ENCODE measurements around the gene SH3D19. TPM values are rescaled to one million over a fixed set of nuclear protein-coding genes. Genes with fewer than 3 reads are reported as not detected.

The SH3D19 gene
- total RNA-seq, 5 donors from 2014 or later (not counting 1 experiment from before 2014, with no cell fraction given), result 0.38 to 0.66 (median 0.51) TPM; not detected in 1

DNA sequence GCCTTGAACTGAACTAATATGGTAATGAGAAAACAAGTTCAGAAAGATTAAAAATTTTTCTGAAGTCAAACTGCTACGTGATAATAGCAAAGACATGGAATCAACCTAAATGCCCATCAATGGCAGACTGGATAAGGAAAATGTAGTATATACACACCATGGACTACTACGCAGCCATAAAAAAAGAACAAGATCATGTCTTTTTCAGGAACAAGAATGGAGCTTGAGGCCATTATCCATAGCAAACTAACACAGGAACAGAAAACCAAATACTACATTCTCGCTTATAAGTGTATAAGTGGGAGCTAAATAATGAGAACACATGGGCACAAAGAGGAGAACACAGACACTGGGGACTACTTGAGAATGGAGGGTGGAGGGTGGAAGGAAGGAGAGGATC is 230.3 kb downstream of the SH3D19 start:
- Mint-ChIP-seq H3K4me3 (no peak overlapping the region), H3K4me1 (peaks cover 4 to 16% (median 10%) of the 10 kb centered on the region in 3 donors), H3K9me3 (no peaks in the 10 kb centered on the region), H3K27me3 (peaks cover 0 to 2% of the 10 kb centered on the region in 2 donors), H3K36me3 (peaks cover 3% of the 10 kb centered on the region), H3K27ac (no peak overlapping the region)
- ChIA-PET CTCF (interaction anchor here in 1 of 2 donors (0.6 kb wide), 1 partner anchor 56 kb away, joined by 4 read pairs; no protein-coding TSS in a partner anchor), POLR2A (no interaction called here)
- no peaks in the 10 kb centered on the region for H3K36me3 ChIP-seq (ENCODE audit: control insufficient read depth in 2 of 2, extremely low read depth in 1 of 2, insufficient read depth in 1 of 2, low read length in 1 of 2)
- H3K4me1 ChIP-seq (ENCODE audit: control insufficient read depth in 1 of 2, extremely low read depth in 1 of 2, insufficient read depth in 2 of 2, low read length in 2 of 2), result peaks cover 2 to 11% of the 10 kb centered on the region in 2 experiments
- DNase-seq (no peak), ATAC-seq (replicated peaks in 1 of 4) (no peak)
- H3K9me3 ChIP-seq, result no peaks in the 10 kb centered on the region
- H3K27me3 ChIP-seq (replicated peaks in 1 of 2; ENCODE audit: control insufficient read depth in 2 of 2, extremely low read depth in 1 of 2, insufficient read depth in 2 of 2, low read length in 1 of 2), result peaks cover 0 to 6% of the 10 kb centered on the region in 2 experiments
- no peak overlapping the region for H3K27ac ChIP-seq (ENCODE audit: low read length)
- no peak overlapping the region for H3K4me3 ChIP-seq (ENCODE audit: control insufficient read depth in 1 of 2, extremely low read depth in 1 of 2, low read length in 1 of 2)
- WGBS (ENCODE audit: insufficient coverage), result no CpG with 5 or more reads among the region's 3 CpGs

DNA sequence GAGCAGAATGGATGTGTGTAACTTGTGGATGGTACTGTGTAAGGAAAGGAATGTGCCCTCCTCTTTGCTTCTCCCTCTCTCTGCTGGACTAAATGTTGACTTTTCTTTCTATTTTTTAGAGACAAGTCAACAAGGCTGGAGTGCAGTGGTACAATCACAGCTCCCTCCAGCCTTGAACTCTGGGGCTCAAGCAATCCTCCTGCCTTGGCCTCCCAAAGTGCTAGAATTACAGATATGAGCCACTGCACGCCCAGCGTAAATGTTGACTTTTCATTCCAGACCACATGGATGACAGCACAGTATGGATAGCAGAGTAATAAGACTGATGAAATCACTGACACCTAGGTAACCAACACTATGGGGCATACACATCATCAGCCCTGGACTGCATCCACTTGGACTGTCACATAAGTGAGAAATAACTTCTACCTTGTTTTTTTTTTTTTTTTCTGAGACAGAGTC is 231.1 kb downstream of the SH3D19 start:
- H3K36me3 Mint-ChIP-seq, result no peaks in the 10 kb centered on the region
- H3K27me3 Mint-ChIP-seq, result peaks cover 0 to 2% of the 10 kb centered on the region in 2 donors
- CTCF ChIA-PET, result interaction anchor here in 1 of 2 donors (0.6 kb wide), 1 partner anchor 55 kb away, joined by 4 read pairs; no protein-coding TSS in a partner anchor
- no peak overlapping the region for H3K4me3 ChIP-seq (ENCODE audit: control insufficient read depth in 1 of 2, extremely low read depth in 1 of 2, low read length in 1 of 2)
- peaks cover 2 to 11% of the 10 kb centered on the region in 2 experiments for H3K4me1 ChIP-seq (ENCODE audit: control insufficient read depth in 1 of 2, extremely low read depth in 1 of 2, insufficient read depth in 2 of 2, low read length in 2 of 2)
- peaks cover 0 to 6% of the 10 kb centered on the region in 2 experiments for H3K27me3 ChIP-seq (replicated peaks in 1 of 2; ENCODE audit: control insufficient read depth in 2 of 2, extremely low read depth in 1 of 2, insufficient read depth in 2 of 2, low read length in 1 of 2)
- no peak overlapping the region for H3K27ac ChIP-seq (ENCODE audit: low read length)
- ATAC-seq (replicated peaks in 1 of 4) (no peak), DNase-seq (no peak)
- 100% methylated on average over 1 of the region's 2 CpGs for WGBS (ENCODE audit: insufficient coverage)
- peaks cover 2 to 11% (median 6%) of the 10 kb centered on the region in 3 donors for H3K4me1 Mint-ChIP-seq
- no peaks in the 10 kb centered on the region for H3K36me3 ChIP-seq (ENCODE audit: control insufficient read depth in 2 of 2, extremely low read depth in 1 of 2, insufficient read depth in 1 of 2, low read length in 1 of 2)
- no peak overlapping the region for H3K4me3 Mint-ChIP-seq
- no peak overlapping the region for H3K27ac Mint-ChIP-seq
- POLR2A ChIA-PET, result interaction anchor here in 1 of 2 donors (0.5 kb wide), 1 partner anchor 27 kb away, joined by 5 read pairs; no protein-coding TSS in a partner anchor
- H3K9me3 ChIP-seq, result no peaks in the 10 kb centered on the region
- no peaks in the 10 kb centered on the region for H3K9me3 Mint-ChIP-seq

DNA sequence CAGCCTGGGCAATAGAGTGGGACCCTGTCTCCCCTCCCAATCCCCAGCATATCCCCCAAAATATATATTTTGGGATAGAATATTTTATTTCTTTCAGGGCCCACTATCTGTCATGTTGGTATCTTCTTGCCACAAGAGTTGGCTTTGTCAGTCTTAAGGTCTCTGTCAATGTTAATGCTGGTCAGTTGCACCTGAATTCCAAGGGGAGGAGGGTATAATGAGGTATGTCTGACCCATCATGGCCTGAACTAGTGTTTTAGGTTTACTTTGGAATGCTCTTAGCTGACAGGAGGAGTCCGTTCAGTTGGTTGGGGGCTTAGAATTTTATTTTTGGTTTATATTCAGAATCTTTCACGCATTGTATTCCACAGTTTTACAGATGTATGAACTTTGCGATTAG is 232.2 kb downstream of the SH3D19 start:
- Mint-ChIP-seq H3K4me1 (peaks cover 0 to 3% (median 0%) of the 10 kb centered on the region in 3 donors), H3K27ac (no peak overlapping the region), H3K27me3 (peaks cover 0 to 5% of the 10 kb centered on the region in 2 donors), H3K36me3 (no peaks in the 10 kb centered on the region), H3K9me3 (no peaks in the 10 kb centered on the region), H3K4me3 (no peak overlapping the region)
- POLR2A ChIA-PET, result no interaction called here
- Histone ChIP-seq H3K9me3 (no peaks in the 10 kb centered on the region), H3K36me3 (ENCODE audit: control insufficient read depth in 2 of 2, extremely low read depth in 1 of 2, insufficient read depth in 1 of 2, low read length in 1 of 2) (no peaks in the 10 kb centered on the region), H3K27ac (ENCODE audit: low read length) (no peak overlapping the region), H3K4me3 (ENCODE audit: control insufficient read depth in 1 of 2, extremely low read depth in 1 of 2, low read length in 1 of 2) (no peak overlapping the region), H3K4me1 (ENCODE audit: control insufficient read depth in 1 of 2, extremely low read depth in 1 of 2, insufficient read depth in 2 of 2, low read length in 2 of 2) (peaks cover 0 to 3% of the 10 kb centered on the region in 2 experiments), H3K27me3 (replicated peaks in 1 of 2; ENCODE audit: control insufficient read depth in 2 of 2, extremely low read depth in 1 of 2, insufficient read depth in 2 of 2, low read length in 1 of 2) (peaks cover 0 to 5% of the 10 kb centered on the region in 2 experiments)
- 17% methylated on average over 1 of the region's 3 CpGs for WGBS (ENCODE audit: insufficient coverage)
- CTCF ChIA-PET, result no interaction called here
- DNase-seq, result no peak
- no peak for ATAC-seq (replicated peaks in 1 of 4)

DNA sequence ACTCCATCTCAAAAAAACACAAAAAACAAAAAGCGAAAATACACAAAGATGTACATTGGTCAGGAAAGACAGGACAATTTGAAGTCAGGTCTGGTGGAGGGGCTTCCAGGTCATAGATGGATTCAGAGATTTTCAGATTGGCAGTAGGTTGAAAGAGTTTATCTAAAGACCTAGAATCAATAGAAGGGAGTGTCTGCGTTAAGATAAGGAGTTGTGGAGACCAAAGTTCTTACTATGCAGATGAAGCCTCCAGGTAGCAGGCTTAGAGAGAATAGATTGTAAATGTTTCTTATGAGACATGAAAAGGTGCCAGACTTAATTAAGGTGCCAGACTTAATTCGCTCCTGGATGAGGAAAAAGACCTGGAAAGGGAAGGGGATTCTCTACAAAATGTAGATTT is 232.9 kb downstream of the SH3D19 start:
- ATAC-seq (replicated peaks in 1 of 4) (no peak), DNase-seq (no peak)
- Histone ChIP-seq H3K4me1 (ENCODE audit: control insufficient read depth in 1 of 2, extremely low read depth in 1 of 2, insufficient read depth in 2 of 2, low read length in 2 of 2) (no peaks in the 10 kb centered on the region), H3K4me3 (ENCODE audit: control insufficient read depth in 1 of 2, extremely low read depth in 1 of 2, low read length in 1 of 2) (no peak overlapping the region), H3K36me3 (ENCODE audit: control insufficient read depth in 2 of 2, extremely low read depth in 1 of 2, insufficient read depth in 1 of 2, low read length in 1 of 2) (no peaks in the 10 kb centered on the region), H3K27ac (ENCODE audit: low read length) (no peak overlapping the region), H3K27me3 (replicated peaks in 1 of 2; ENCODE audit: control insufficient read depth in 2 of 2, extremely low read depth in 1 of 2, insufficient read depth in 2 of 2, low read length in 1 of 2) (peaks cover 0 to 2% of the 10 kb centered on the region in 2 experiments), H3K9me3 (no peaks in the 10 kb centered on the region)
- Mint-ChIP-seq H3K36me3 (no peaks in the 10 kb centered on the region), H3K27ac (no peak overlapping the region), H3K4me1 (no peaks in the 10 kb centered on the region), H3K9me3 (no peaks in the 10 kb centered on the region), H3K4me3 (no peak overlapping the region), H3K27me3 (peaks cover 0 to 10% of the 10 kb centered on the region in 2 donors)
- WGBS (ENCODE audit: insufficient coverage), result 100% methylated on average over 1 of the region's 3 CpGs
- ChIA-PET CTCF (interaction anchor here in 1 of 2 donors (1.0 kb wide), 1 partner anchor 9 kb away, joined by 8 read pairs; no protein-coding TSS in a partner anchor), POLR2A (no interaction called here)

DNA sequence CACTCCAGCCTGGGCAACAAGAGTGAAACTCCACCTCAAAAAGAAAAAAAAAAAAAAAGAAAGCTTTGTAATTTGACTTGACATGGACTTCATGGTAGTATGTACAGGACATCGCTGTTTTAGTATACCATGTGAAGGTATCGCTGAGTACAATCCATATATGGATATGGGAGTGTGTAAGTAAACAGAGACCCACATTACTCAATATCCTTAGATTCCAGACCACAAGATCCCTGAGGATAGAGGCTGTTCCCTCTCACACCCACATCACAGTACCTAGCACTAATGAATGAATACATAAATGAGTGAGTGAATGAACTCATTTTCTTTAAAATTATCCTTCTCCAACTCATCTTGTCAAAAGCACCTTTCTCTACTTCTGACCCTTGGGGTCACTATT is 234.4 kb downstream of the SH3D19 start:
- Mint-ChIP-seq H3K4me1 (no peaks in the 10 kb centered on the region), H3K4me3 (no peak overlapping the region), H3K36me3 (no peaks in the 10 kb centered on the region), H3K9me3 (no peaks in the 10 kb centered on the region), H3K27me3 (peaks cover 0 to 12% of the 10 kb centered on the region in 2 donors), H3K27ac (no peak overlapping the region)
- POLR2A ChIA-PET, result interaction anchor here in 1 of 2 donors (0.6 to 0.9 kb wide), 2 partner anchors 8 to 52 kb away, joined by 3 to 8 read pairs; no protein-coding TSS in a partner anchor
- Histone ChIP-seq H3K4me1 (ENCODE audit: control insufficient read depth in 1 of 2, extremely low read depth in 1 of 2, insufficient read depth in 2 of 2, low read length in 2 of 2) (no peaks in the 10 kb centered on the region), H3K27me3 (replicated peaks in 1 of 2; ENCODE audit: control insufficient read depth in 2 of 2, extremely low read depth in 1 of 2, insufficient read depth in 2 of 2, low read length in 1 of 2) (no peaks in the 10 kb centered on the region), H3K27ac (ENCODE audit: low read length) (no peak overlapping the region), H3K9me3 (no peaks in the 10 kb centered on the region), H3K36me3 (ENCODE audit: control insufficient read depth in 2 of 2, extremely low read depth in 1 of 2, insufficient read depth in 1 of 2, low read length in 1 of 2) (no peaks in the 10 kb centered on the region), H3K4me3 (ENCODE audit: control insufficient read depth in 1 of 2, extremely low read depth in 1 of 2, low read length in 1 of 2) (no peak overlapping the region)
- DNase-seq (no peak), ATAC-seq (replicated peaks in 1 of 4) (no peak)
- CTCF ChIA-PET, result no interaction called here
- WGBS (ENCODE audit: insufficient coverage), result no CpG with 5 or more reads among the region's 2 CpGs

- WGBS (ENCODE audit: insufficient coverage), result 97% methylated on average over 7 of the region's 8 CpGs
- peaks cover 0 to 10% of the 10 kb centered on the region in 2 donors for H3K27me3 Mint-ChIP-seq
- DNase-seq (no peak), ATAC-seq (replicated peaks in 1 of 4) (no peak)
- H3K36me3 ChIP-seq (ENCODE audit: control insufficient read depth in 2 of 2, extremely low read depth in 1 of 2, insufficient read depth in 1 of 2, low read length in 1 of 2), result no peaks in the 10 kb centered on the region
- no peak overlapping the region for H3K4me3 Mint-ChIP-seq
- peaks cover 0 to 3% of the 10 kb centered on the region in 2 experiments for H3K27me3 ChIP-seq (replicated peaks in 1 of 2; ENCODE audit: control insufficient read depth in 2 of 2, extremely low read depth in 1 of 2, insufficient read depth in 2 of 2, low read length in 1 of 2)
- no peaks in the 10 kb centered on the region for H3K9me3 ChIP-seq
- no peaks in the 10 kb centered on the region for H3K36me3 Mint-ChIP-seq
- H3K4me1 Mint-ChIP-seq, result no peaks in the 10 kb centered on the region
- ChIA-PET POLR2A (interaction anchor here (0.5 to 0.6 kb wide), 4 partner anchors 26 to 760 kb away, joined by 3 to 6 read pairs (median 4); no protein-coding TSS in a partner anchor), CTCF (no interaction called here)
- no peaks in the 10 kb centered on the region for H3K9me3 Mint-ChIP-seq
- no peaks in the 10 kb centered on the region for H3K4me1 ChIP-seq (ENCODE audit: control insufficient read depth in 1 of 2, extremely low read depth in 1 of 2, insufficient read depth in 2 of 2, low read length in 2 of 2)
- no peak overlapping the region for H3K27ac Mint-ChIP-seq
- H3K4me3 ChIP-seq (ENCODE audit: control insufficient read depth in 1 of 2, extremely low read depth in 1 of 2, low read length in 1 of 2), result no peak overlapping the region
- H3K27ac ChIP-seq (ENCODE audit: low read length), result no peak overlapping the region
Observed at GRCh38 chr4:151087467-151087866, 237.9 kb downstream of the SH3D19 start.
